Measurements from ENCODE around the gene GTF2IRD1. TPM values are rescaled to one million over a fixed set of nuclear protein-coding genes. Genes with fewer than 3 reads are reported as not detected.
"Not testable (repeated sequence)": the region's sequence is repeated elsewhere in the genome, so short reads cannot be mapped to it uniquely, and the experiment has no call there.

GTF2IRD1 gene
- total RNA-seq, 6 experiments from 2014 or later = 19.7 to 24.6 (median 22.4) TPM

DNA sequence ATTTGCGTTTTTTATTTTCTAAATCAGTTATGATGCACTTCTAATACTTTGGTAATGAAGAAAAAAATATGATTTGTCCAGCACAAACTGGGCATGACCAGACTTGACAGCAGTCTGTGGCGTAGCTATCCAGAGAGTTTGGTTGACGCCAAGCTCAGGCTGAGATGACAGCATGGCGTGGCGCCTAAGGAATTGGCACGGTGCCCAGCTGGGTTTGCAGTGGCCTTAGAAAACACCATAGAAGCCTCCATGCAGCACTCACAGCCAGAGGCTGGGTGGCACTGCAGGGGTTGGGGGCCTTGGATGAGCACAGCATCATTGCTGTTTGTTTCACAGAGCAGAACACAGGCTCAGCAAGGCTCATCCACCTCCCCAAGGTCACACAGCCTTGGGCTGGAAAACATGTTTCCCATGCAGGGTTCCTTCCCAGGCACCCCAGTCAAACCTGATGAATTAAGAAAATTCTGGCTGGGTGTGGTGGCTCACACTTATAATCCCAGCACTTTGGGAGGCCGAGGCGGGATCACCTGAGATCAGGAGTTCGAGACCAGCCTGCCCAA lies 88.9 kb downstream of the GTF2IRD1 start:
- Mint-ChIP-seq H3K9me3 (no peaks in the 10 kb centered on the region), H3K27ac (no peak overlapping the region), H3K4me3 (no peak overlapping the region), H3K4me1 (ENCODE audit: low read depth) (peaks cover 5% of the 10 kb centered on the region; the same call in 1 of the 2 replicates), H3K27me3 (ENCODE audit: insufficient read depth) (no peaks in the 10 kb centered on the region), H3K36me3 (ENCODE audit: low read depth) (peaks cover 15% of the 10 kb centered on the region)
- TF ChIP-seq, protein P1, sequence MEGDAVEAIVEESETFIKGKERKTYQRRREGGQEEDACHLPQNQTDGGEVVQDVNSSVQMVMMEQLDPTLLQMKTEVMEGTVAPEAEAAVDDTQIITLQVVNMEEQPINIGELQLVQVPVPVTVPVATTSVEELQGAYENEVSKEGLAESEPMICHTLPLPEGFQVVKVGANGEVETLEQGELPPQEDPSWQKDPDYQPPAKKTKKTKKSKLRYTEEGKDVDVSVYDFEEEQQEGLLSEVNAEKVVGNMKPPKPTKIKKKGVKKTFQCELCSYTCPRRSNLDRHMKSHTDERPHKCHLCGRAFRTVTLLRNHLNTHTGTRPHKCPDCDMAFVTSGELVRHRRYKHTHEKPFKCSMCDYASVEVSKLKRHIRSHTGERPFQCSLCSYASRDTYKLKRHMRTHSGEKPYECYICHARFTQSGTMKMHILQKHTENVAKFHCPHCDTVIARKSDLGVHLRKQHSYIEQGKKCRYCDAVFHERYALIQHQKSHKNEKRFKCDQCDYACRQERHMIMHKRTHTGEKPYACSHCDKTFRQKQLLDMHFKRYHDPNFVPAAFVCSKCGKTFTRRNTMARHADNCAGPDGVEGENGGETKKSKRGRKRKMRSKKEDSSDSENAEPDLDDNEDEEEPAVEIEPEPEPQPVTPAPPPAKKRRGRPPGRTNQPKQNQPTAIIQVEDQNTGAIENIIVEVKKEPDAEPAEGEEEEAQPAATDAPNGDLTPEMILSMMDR (IDR thresholded peaks at IDR 0.05) = no peak
- DNase-seq = no peak

DNA sequence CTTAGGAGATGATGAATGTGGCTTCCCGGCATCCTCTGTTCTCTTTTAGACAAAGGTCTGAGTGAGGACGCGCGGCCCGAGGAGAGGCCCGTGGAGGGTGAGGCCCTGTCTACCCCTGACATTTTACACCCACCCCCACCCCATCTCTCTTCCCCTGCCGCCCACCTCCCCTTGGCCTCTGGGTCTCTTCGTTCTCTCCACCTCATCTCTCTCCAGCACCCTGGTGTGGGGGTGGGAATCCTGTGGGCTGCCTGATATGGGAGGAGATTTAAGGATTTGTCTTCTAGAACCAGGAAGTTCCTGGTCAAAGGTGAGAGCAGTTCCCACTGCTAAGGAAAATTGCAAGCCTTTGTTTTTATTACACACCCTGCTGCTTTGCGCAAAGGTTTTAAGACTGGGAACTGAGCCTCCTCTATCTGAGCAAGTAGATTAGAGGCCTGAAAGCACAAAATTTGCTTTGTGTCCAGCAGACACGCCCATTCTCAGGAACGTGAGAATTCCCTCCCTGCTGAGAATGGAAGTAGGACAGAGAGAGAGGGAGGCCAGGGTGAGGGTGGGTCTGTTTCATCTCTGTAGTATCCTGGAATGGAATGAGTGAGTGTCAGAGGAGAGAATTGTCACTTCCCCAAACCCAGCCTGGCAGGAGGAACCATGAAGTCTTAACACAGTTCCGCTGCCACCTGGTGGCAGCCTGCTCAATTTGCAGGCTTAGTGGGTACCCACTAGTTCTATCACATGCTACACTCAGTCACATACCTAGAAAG lies 91.2 kb downstream of the GTF2IRD1 start:
- Mint-ChIP-seq H3K27me3 (ENCODE audit: insufficient read depth) (no peaks in the 10 kb centered on the region), H3K4me3 (no peak overlapping the region), H3K9me3 (no peaks in the 10 kb centered on the region), H3K36me3 (ENCODE audit: low read depth) (peaks cover 19% of the 10 kb centered on the region), H3K4me1 (ENCODE audit: low read depth) (peaks cover 5% of the 10 kb centered on the region; the same call in 1 of the 2 replicates), H3K27ac (no peak overlapping the region)
- TF ChIP-seq, protein P1 (IDR thresholded peaks at IDR 0.05) = peak; percentile 85
- peak; percentile 26 for DNase-seq

DNA sequence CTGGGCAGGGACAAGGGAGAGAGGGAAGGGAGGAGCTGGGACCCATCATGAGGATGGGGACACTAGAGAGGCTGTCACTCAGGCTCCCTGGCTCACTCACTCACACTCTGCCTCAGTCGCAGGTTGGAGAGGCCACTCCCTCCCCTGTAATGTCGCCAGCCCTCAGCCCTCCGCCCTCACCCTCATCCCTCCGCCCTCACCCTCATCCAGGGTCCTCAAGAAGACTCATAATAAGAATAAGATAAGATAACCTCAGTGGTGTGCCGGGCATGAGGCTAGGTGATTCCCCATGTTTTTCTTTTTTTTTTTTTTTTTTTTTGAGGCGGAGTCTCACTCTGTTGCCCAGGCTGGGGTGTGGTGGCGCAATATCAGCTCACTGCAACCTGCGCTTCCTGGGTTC lies 92.2 kb downstream of the GTF2IRD1 start:
- H3K4me3 Mint-ChIP-seq = no peak overlapping the region
- H3K36me3 Mint-ChIP-seq (ENCODE audit: low read depth) = peaks cover 19% of the 10 kb centered on the region
- no peaks in the 10 kb centered on the region for H3K9me3 Mint-ChIP-seq
- TF ChIP-seq, protein P1 (IDR thresholded peaks at IDR 0.05) = no peak
- DNase-seq = no peak
- H3K27me3 Mint-ChIP-seq (ENCODE audit: insufficient read depth) = no peaks in the 10 kb centered on the region
- H3K4me1 Mint-ChIP-seq (ENCODE audit: low read depth) = peaks cover 5% of the 10 kb centered on the region; the same call in 1 of the 2 replicates
- H3K27ac Mint-ChIP-seq = no peak overlapping the region

DNA sequence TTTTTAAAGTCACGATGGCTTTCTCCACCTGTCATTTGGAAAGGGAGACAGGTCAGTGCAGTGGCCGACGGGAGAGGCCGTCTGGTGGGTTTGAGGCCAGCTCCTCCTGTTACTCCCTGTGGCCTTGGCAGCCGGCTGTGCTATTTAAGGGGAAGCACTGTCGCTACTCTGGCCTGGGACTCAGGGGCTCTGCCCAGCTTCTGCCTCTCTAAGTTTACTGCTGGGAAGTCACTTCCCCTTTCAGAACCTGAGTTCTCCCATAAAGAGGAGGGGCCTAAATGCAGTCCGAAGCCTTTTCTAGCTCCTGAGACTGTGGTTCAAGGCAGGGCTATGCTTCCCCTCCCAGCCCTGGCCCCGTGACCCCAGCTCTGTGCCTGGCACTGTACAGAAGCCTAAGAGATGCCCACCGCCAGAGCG lies 99.9 kb downstream of the GTF2IRD1 start:
- not testable (repeated sequence) for H3K4me3 Mint-ChIP-seq; H3K4me1 Mint-ChIP-seq (ENCODE audit: low read depth); H3K9me3 Mint-ChIP-seq; H3K36me3 Mint-ChIP-seq (ENCODE audit: low read depth); H3K27ac Mint-ChIP-seq; H3K27me3 Mint-ChIP-seq (ENCODE audit: insufficient read depth); DNase-seq

DNA sequence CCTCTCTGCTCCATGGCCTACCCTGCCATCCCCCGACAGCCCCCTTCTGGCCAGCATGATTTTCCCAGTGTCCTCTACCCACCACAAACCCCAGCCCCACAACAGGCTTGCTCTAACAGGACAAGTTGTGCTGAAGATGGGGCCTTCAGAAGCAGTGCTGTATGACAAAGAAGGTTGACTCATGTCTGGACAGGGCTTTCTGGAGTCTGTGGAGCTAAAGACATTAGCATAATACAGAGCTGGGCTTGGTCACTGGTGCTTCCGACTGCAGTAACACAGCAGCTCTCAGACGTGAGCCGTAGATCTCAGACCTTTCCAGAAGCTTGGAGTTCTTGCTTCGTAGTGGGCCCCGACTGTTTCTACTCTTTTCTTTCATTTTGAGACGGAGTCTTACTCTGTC lies 100.5 kb downstream of the GTF2IRD1 start:
- Mint-ChIP-seq H3K36me3 (ENCODE audit: low read depth) (0 out of 2 replicates have a peak, but pooled peaks cover 3% of the 10 kb centered on the region), H3K27ac (no peak overlapping the region), H3K4me1 (ENCODE audit: low read depth) (no peaks in the 10 kb centered on the region), H3K27me3 (ENCODE audit: insufficient read depth) (no peaks in the 10 kb centered on the region; the same call in 1 of the 2 replicates), H3K9me3 (no peaks in the 10 kb centered on the region), H3K4me3 (no peak overlapping the region)
- DNase-seq = no peak
- TF ChIP-seq, protein P1 (IDR thresholded peaks at IDR 0.05) = no peak

DNA sequence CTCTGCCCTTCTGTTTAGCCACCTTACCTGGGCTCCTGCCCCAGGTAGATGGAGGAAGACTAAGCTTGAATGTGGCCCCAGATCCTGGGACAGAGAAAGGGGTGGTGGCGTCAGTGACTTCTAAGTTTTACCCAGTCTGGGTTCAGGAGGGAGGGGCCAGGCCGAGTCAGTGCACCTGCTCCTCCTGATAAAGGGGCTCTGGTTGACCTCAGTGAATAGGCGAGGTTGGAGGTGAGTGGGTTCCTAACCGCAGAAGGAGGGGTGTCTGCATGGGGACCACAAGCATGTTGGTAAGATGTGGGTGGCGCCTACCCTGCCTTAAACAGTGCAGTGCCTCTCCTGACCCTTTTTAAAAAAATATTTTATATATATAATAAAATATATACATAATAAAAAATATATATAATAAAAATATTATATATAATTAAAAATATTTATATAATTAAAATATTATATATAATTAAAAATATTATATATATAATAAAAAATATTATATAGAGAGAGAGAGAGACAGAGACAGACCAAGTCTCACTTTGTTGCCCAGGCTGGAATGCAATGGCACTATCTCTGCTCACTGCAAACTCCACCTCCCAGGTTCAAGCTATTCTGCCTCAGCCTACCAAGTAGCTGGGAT lies 106.5 kb downstream of the GTF2IRD1 start:
- no peak overlapping the region for H3K27ac Mint-ChIP-seq
- no peaks in the 10 kb centered on the region for H3K9me3 Mint-ChIP-seq
- H3K4me3 Mint-ChIP-seq = no peak overlapping the region
- peaks cover 5% of the 10 kb centered on the region for H3K36me3 Mint-ChIP-seq (ENCODE audit: low read depth)
- no peak for DNase-seq
- no peaks in the 10 kb centered on the region for H3K4me1 Mint-ChIP-seq (ENCODE audit: low read depth)
- H3K27me3 Mint-ChIP-seq (ENCODE audit: insufficient read depth) = no peaks in the 10 kb centered on the region; the same call in 1 of the 2 replicates
- TF ChIP-seq, protein P1 (IDR thresholded peaks at IDR 0.05) = no peak
